BJ (cell line): Measurements from ENCODE around the gene MGMT. TPM values are rescaled to one million over a fixed set of nuclear protein-coding genes. Genes with fewer than 3 reads are reported as not detected.

Experiments used
- CTCF ChIA-PET: fragments of 350-600 bp; formaldehyde crosslinking; extraction: SDS; loops from one replicate; lab custom pipeline; 2021; ENCODE audit warnings: antibody characterized with exemption, inconsistent platforms; lab: Yijun Ruan, JAX
- POLR2A ChIA-PET: fragments of 300-600 bp; sonication (Branson Sonifier 250); formaldehyde crosslinking; extraction: SDS; loops from one replicate; lab custom pipeline; 2021; ENCODE audit warnings: antibody characterized with exemption; lab: Charles Lee
- DNase-seq: peaks from one replicate; pipeline ENCODE4 v3.0.0-alpha.2; 2011; ENCODE audit warnings: low read depth
- H3K27me3 ChIP-seq: 2 replicates; pipeline ENCODE4 v1.6.0; 2011; ENCODE audit warnings: low read length; ENCODE audit not compliant: control insufficient read depth, insufficient read depth
- H3K36me3 ChIP-seq: 2 replicates; pipeline ENCODE4 v1.5.1; 2011; ENCODE audit warnings: low read length; ENCODE audit not compliant: control insufficient read depth, insufficient read depth
- H3K4me3 ChIP-seq: 2 replicates; pipeline ENCODE4 v1.5.1; 2011; ENCODE audit warnings: low read depth, mild to moderate bottlenecking, control low read depth, low read length
- polyA plus RNA-seq: library from polyadenylated mRNA; depleted of rRNA; stranded (reverse); fragments of >200 nt; gene quantifications from 2 replicates; pipeline ENCODE4 v1.2.3, GENCODE V29; 2011
- TF ChIP-seq, protein P1 (sequence below): IDR thresholded peaks from 2 replicates; pipeline ENCODE4 v1.5.1; 2011; ENCODE audit warnings: low read depth, mild to moderate bottlenecking, control low read depth, inconsistent platforms, low read length, moderate library complexity; ENCODE audit not compliant: insufficient read depth

The MGMT gene
- polyA plus RNA-seq, 1 experiment = 21.0 TPM

DNA sequence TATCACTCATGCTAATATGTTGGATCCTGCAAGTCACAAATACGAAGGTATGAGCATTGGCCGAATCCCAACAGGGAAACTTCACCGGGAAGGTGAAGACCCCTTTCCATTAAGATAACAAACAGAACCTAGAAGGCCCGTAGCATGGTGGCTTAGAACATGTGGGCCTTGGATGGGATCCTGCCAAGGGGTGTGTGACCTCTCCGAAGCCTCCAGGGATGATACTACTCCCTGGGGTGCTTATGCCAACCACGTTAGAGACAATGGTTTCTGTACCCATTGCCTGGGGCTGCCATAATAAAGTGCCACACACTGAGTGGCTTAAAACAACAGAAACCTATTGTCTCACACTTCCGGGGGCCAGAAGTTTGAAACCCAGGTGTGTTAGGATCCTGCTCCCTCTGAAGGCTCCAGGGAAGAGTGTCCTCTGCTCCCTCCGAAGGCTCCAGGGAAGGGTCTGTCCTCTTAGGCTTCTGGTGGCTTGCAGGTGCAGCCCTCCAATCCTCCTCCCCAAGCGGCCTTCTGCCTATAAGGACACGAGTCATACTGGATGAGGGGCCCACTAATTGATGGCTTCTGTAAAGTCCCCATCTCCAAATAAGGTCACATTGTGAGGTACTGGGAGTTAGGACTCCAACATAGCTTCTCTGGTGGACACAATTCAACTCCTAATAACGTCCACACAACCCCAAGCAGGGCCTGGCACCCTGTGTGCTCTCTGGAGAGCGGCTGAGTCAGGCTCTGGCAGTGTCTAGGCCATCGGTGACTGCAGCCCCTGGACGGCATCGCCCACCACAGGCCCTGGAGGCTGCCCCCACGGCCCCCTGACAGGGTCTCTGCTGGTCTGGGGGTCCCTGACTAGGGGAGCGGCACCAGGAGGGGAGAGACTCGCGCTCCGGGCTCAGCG lies 992 bp upstream of the MGMT start:
- H3K27me3 ChIP-seq = no peaks in the 10 kb centered on the region

DNA sequence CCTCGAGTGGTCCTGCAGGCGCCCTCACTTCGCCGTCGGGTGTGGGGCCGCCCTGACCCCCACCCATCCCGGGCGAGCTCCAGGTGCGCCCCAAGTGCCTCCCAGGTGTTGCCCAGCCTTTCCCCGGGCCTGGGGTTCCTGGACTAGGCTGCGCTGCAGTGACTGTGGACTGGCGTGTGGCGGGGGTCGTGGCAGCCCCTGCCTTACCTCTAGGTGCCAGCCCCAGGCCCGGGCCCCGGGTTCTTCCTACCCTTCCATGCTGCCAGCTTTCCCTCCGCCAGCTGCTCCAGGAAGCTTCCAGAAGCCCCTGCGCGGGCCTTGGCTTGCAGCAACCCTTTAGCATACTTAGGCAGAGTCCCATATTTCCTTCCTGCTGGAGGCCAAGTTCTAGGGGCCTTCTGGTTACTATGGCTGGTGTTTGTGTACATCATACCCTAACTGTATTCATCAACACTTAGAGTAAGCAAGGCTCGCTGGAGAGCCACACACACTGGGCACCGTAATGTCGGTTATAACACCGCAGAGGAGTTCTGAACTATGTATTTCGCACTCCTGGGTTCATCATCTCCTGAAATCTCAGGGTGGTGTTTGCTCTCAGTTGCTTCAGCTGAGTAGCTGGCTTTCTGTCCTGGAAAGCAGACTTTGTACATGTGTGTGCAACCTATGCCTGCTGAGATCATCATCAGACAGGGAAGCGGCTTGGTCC lies 471 bp downstream of the MGMT start:
- Histone ChIP-seq H3K27me3 (no peaks in the 10 kb centered on the region), H3K36me3 (no peaks in the 10 kb centered on the region), H3K4me3 (peak overlapping the region; percentile 76)
- ChIA-PET POLR2A (no interaction called here), CTCF (interaction anchor here (0.6 to 1.6 kb wide), 3 partner anchors 12 to 643 kb away, joined by 3 to 4 read pairs (median 3); partner anchors contain the start of gene C10orf143)
- no peak for DNase-seq
- TF ChIP-seq, protein P1, sequence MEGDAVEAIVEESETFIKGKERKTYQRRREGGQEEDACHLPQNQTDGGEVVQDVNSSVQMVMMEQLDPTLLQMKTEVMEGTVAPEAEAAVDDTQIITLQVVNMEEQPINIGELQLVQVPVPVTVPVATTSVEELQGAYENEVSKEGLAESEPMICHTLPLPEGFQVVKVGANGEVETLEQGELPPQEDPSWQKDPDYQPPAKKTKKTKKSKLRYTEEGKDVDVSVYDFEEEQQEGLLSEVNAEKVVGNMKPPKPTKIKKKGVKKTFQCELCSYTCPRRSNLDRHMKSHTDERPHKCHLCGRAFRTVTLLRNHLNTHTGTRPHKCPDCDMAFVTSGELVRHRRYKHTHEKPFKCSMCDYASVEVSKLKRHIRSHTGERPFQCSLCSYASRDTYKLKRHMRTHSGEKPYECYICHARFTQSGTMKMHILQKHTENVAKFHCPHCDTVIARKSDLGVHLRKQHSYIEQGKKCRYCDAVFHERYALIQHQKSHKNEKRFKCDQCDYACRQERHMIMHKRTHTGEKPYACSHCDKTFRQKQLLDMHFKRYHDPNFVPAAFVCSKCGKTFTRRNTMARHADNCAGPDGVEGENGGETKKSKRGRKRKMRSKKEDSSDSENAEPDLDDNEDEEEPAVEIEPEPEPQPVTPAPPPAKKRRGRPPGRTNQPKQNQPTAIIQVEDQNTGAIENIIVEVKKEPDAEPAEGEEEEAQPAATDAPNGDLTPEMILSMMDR = no peak

More for the DNA sequence above, 992 bp upstream of the MGMT start:
- Histone ChIP-seq H3K36me3 (no peaks in the 10 kb centered on the region), H3K4me3 (peak overlapping the region; percentile 51)
- TF ChIP-seq, protein P1 = no peak
- POLR2A ChIA-PET = interaction anchor here (0.5 to 0.6 kb wide), 2 partner anchors 17 to 510 kb away, joined by 5 read pairs; no protein-coding TSS in a partner anchor
- CTCF ChIA-PET = interaction anchor here (1.1 kb wide), 1 partner anchor 14 kb away, joined by 3 read pairs; no protein-coding TSS in a partner anchor
- DNase-seq = no peak

DNA sequence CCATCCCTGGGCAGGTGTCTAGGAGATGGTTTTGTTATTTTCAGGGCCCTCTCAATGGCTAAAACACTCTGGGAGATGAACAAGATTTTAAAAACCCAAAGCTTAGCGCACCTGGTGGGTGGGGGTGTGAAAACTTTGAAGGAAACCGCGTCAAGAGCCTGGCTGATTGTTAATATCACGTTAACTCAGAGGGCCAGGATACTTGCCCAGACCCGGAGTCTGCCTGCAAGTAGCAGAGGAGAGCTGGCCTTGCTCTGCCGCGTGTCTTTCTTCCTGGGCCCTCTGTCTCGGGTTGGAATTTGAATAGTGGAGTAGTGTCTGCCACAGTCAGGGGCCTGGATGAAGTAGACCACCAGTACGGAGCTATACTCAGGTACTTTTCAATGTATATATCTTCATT lies 1.1 kb downstream of the MGMT start:
- POLR2A ChIA-PET = no interaction called here

DNA sequence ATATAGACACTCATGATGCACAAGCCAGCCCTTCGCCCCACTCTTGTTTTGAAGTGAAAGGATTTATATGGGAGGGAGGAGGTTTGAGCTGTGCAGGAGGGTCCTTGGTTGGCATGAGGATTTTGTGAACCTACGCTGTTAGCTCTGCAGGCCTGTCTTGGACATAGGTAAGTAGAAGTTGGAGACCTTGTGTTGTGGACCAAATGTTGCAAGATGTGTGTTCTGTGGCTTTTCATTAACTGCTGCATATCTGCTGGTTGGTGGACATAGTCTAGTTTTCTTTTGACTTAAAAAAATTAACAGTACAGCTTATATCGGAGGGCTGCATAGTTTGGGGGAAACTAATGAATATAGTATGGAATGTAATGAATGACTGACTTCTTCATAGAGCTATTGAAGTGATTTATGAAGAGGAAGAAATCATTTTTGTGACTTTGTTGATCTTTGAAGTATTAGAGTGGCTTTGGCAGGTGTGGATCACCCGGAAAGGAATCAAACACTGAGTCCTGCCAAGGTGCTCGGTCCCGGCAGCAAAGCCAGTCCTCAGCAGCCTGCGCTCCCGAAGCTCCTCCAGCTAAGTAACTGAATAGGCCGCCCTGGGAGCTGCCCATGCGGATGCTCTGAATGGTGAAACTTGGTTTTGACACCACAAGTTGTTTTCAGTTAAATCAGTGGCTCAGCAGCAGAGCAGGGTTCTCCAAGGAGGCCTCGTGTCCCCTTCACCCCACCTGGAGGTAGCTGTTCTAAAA lies 3.2 kb downstream of the MGMT start:
- no peaks in the 10 kb centered on the region for H3K27me3 ChIP-seq
- TF ChIP-seq, protein P1 = no peak
- peaks cover 2% of the 10 kb centered on the region for H3K36me3 ChIP-seq
- no peak for DNase-seq
- CTCF ChIA-PET = interaction anchor here (0.6 kb wide), 1 partner anchor 640 kb away, joined by 3 read pairs; no protein-coding TSS in a partner anchor
- POLR2A ChIA-PET = no interaction called here
- H3K4me3 ChIP-seq = no peak overlapping the region

More for the DNA sequence above, 1.1 kb downstream of the MGMT start:
- CTCF ChIA-PET = interaction anchor here (1.6 kb wide), 1 partner anchor 642 kb away, joined by 3 read pairs; the partner anchor contains the start of gene C10orf143
- Histone ChIP-seq H3K27me3 (no peaks in the 10 kb centered on the region), H3K4me3 (no peak overlapping the region), H3K36me3 (peaks cover 2% of the 10 kb centered on the region; the same call in 1 of the 2 replicates)
- TF ChIP-seq, protein P1 = no peak
- no peak for DNase-seq
